DMS53 treated with DMSO at 0.1 percent for 48 hours (cell line): ENCODE data around the gene PDIA6.
"Not testable (repeated sequence)": the region's sequence is repeated elsewhere in the genome, so short reads cannot be mapped to it uniquely, and the experiment has no call there.

Experiments
- DNase-seq: peaks from one replicate; lab custom pipeline; 2025; ENCODE audit not compliant: unreplicated experiment; lab: John Stamatoyannopoulos, UW

The PDIA6 gene

GRCh38 chr2:10811517-10811916 is 1.1 kb downstream of the PDIA6 start:
- DNase-seq: no peak

GRCh38 chr2:10810202-10811161 is 2.1 kb downstream of the PDIA6 start:
- no peak for DNase-seq

GRCh38 chr2:10806543-10806942 is 6.0 kb downstream of the PDIA6 start:
- no peak for DNase-seq

- not testable (repeated sequence) for DNase-seq
Observed at GRCh38 chr2:10805990-10806389, 6.6 kb downstream of the PDIA6 start.

GRCh38 chr2:10802657-10803056 is 9.9 kb downstream of the PDIA6 start:
- DNase-seq: no peak

- DNase-seq: no peak
Observed at GRCh38 chr2:10800163-10800562, 12.4 kb downstream of the PDIA6 start.

GRCh38 chr2:10798783-10799182 is 13.8 kb downstream of the PDIA6 start:
- no peak for DNase-seq

- DNase-seq: no peak
Observed at GRCh38 chr2:10796703-10797102, 15.9 kb downstream of the PDIA6 start.

- no peak for DNase-seq
Observed at GRCh38 chr2:10795508-10796046, 17.0 kb downstream of the PDIA6 start.

- no peak for DNase-seq
Observed at GRCh38 chr2:10794876-10795275, 17.7 kb downstream of the PDIA6 start.

- DNase-seq: no peak
Observed at GRCh38 chr2:10793816-10794215, 18.8 kb downstream of the PDIA6 start.

GRCh38 chr2:10792660-10793400 is 19.8 kb downstream of the PDIA6 start:
- no peak for DNase-seq

- DNase-seq: no peak
Observed at GRCh38 chr2:10792001-10792634, 20.5 kb downstream of the PDIA6 start.

GRCh38 chr2:10790228-10790973 is 22.2 kb downstream of the PDIA6 start:
- no peak for DNase-seq

GRCh38 chr2:10788855-10789254 is 23.7 kb downstream of the PDIA6 start:
- no peak for DNase-seq

- DNase-seq: no peak
Observed at GRCh38 chr2:10787176-10787968, 25.2 kb downstream of the PDIA6 start.

- no peak for DNase-seq
Observed at GRCh38 chr2:10786240-10786982, 26.2 kb downstream of the PDIA6 start.

GRCh38 chr2:10785260-10785659 is 27.3 kb downstream of the PDIA6 start:
- DNase-seq: no peak

GRCh38 chr2:10784719-10785118 is 27.9 kb downstream of the PDIA6 start:
- no peak for DNase-seq
